HG03159 (cell line): Measurements from ENCODE around the gene SYNDIG1.
"Not testable (repeated sequence)": the region's sequence is repeated elsewhere in the genome, so short reads cannot be mapped to it uniquely, and the experiment has no call there.

Experiments
- ATAC-seq: cut with Tn5 transposase; IDR thresholded peaks from one replicate; pipeline ENCODE4 v1.9.1; 2021; ENCODE audit warnings: mild to moderate bottlenecking, moderate library complexity; ENCODE audit not compliant: unreplicated experiment

Gene SYNDIG1

GRCh38 chr20:24605937-24606455 lies 136.6 kb downstream of the SYNDIG1 start:
- no peak for ATAC-seq

- ATAC-seq = no peak
Observed at GRCh38 chr20:24607402-24607801, 138.0 kb downstream of the SYNDIG1 start.

GRCh38 chr20:24608926-24609667 lies 139.7 kb downstream of the SYNDIG1 start:
- no peak for ATAC-seq

- no peak for ATAC-seq
Observed at GRCh38 chr20:24609757-24610156, 140.3 kb downstream of the SYNDIG1 start.

GRCh38 chr20:24610341-24611115 lies 141.1 kb downstream of the SYNDIG1 start:
- no peak for ATAC-seq

- ATAC-seq = no peak
Observed at GRCh38 chr20:24611360-24612140, 142.1 kb downstream of the SYNDIG1 start.

- ATAC-seq = no peak
Observed at GRCh38 chr20:24612799-24613775, 143.7 kb downstream of the SYNDIG1 start.

- ATAC-seq = no peak
Observed at GRCh38 chr20:24614341-24614740, 144.9 kb downstream of the SYNDIG1 start.

GRCh38 chr20:24615353-24615752 lies 145.9 kb downstream of the SYNDIG1 start:
- no peak for ATAC-seq

- no peak for ATAC-seq
Observed at GRCh38 chr20:24616258-24617079, 147.0 kb downstream of the SYNDIG1 start.

- no peak for ATAC-seq
Observed at GRCh38 chr20:24617080-24617432, 147.6 kb downstream of the SYNDIG1 start.

GRCh38 chr20:24617757-24618450 lies 148.5 kb downstream of the SYNDIG1 start:
- ATAC-seq = no peak

GRCh38 chr20:24618739-24619138 lies 149.3 kb downstream of the SYNDIG1 start:
- ATAC-seq = no peak

- no peak for ATAC-seq
Observed at GRCh38 chr20:24619212-24619611, 149.8 kb downstream of the SYNDIG1 start.

GRCh38 chr20:24620937-24621519 lies 151.6 kb downstream of the SYNDIG1 start:
- ATAC-seq = no peak

GRCh38 chr20:24622856-24623255 lies 153.4 kb downstream of the SYNDIG1 start:
- ATAC-seq = no peak

- ATAC-seq = not testable (repeated sequence)
Observed at GRCh38 chr20:24626141-24626540, 156.7 kb downstream of the SYNDIG1 start.

GRCh38 chr20:24627291-24627690 lies 157.9 kb downstream of the SYNDIG1 start:
- no peak for ATAC-seq
